ENCODE results near the gene RRH.

DNA sequence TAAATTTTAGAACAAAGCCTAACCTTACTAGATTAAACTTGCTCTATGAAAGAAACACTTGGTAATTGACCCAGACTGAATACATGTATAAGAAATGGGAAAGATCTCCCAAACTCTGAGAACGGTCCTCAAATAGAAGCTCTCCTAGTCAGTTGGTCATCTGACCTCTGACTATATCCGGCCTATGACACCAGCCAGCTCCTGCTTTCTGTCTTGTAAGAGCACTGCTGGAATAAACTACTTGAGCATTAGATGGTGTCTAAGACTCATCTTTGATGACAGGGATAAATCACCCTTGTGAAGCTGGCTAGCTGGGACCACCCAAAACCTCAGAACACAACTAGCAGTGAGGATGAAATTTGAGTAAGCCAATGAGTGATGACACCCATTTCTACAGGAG lies 44.3 kb downstream of the RRH start:
- TF ChIP-seq TAF1 (IDR thresholded peaks at IDR 0.05; ENCODE audit: low read depth, low read length) (no peak), POLR2A (IDR thresholded peaks at IDR 0.05; ENCODE audit: low read depth, low read length) (no peak), POLR2AphosphoS5 (IDR thresholded peaks at IDR 0.05; ENCODE audit: low read depth, low read length) (no peak)
